ENCODE measurements around the gene RFK.

DNA sequence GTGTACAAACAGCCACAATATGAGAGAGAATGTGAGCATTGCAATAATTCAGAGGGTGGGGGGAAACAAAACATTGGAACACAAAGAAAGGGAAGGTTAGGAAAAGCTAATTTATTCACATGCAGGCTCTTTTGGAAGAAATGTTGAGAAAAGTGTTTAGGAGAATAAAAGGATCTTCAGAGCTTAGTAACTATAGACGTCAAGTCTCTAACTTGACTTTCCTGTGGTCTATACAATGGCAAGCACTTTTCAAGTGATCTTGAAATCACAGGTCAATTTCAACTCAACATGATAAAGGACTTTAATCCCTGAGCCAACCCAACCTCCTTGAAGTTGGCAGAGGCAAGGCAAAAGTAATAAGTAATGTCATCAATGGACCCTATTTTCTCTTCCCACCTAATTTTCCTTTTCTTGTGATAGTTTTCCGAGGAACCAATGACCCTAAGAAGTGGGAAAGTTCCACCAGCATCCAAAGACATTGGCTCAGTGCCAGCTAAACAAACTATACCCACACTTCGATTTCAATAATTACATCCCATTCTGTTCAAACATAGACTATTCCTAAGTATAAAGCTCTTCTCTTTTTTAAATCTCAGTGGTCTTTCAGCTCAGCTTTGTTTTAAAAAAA is 23.7 kb downstream of the RFK start:
- TF ChIP-seq CTCF (IDR thresholded peaks at IDR 0.05) (no peak), POLR2AphosphoS5 (IDR thresholded peaks at IDR 0.05) (no peak)

All from gastroesophageal sphincter (tissue), 3 donors.